ENCODE results near the gene ITPK1.

ITPK1 gene

GRCh38 chr14:92922883-92923743, 192.6 kb downstream of the ITPK1 start, which contains the start of gene CHGA:
TSS of gene CHGA (plus strand) at chr14:92923150. CDS start at chr14:92923360, 210 bp downstream.
- DNase-seq (ENCODE audit: low read depth): peak; percentile 54

GRCh38 chr14:92922155-92922735, 193.5 kb downstream of the ITPK1 start:
- DNase-seq (ENCODE audit: low read depth): no peak

- DNase-seq (ENCODE audit: low read depth): no peak
Measured at GRCh38 chr14:92920001-92920400, 195.7 kb downstream of the ITPK1 start.

- DNase-seq (ENCODE audit: low read depth): no peak
Measured at GRCh38 chr14:92917956-92918355, 197.8 kb downstream of the ITPK1 start.

DNA sequence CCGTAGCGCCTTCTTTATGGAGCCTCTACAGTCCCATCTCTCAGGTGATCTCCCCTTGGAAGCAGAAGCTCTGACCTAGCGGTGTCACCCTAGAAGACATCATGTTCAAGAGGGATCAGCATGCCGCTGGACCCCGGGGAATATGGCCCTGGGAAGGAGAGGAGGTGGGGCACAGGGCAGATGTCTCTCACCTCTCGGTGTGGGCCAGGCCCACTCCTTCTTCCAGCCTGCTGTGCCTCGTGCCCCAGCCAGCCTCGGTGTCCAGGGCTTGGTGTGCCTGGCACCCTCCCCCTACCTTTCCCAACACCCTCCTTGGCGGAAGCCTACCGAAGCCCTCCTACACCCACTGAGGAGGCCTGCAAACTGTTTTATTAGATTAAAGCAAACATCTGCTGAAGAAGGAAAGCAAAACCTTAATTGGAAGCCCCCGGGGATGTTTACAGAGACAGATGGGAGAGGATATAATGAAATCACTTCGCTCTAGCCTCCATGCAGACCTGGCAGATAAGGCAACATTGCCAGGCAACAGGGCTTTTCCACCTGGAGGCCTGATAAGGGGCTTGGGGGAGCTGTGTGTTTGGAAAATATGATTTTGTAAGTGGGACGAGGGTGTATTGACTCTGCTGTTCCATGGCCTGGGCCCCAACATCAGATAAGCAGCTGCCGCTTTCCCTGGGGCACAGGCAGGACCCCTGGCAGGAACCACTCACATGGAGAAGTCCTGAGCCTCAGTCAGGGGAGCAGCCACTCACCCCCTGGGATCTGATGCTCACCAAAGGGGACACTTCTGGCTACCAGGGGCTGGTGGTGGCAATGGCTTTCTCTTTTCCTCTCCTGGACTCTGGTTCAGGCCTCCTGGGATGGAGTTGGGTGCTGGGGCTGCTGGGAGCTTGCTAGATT, 198.4 kb downstream of the ITPK1 start:
- no peak for DNase-seq (ENCODE audit: low read depth)

GRCh38 chr14:92916201-92916600, 199.5 kb downstream of the ITPK1 start:
- no peak for DNase-seq (ENCODE audit: low read depth)

DNA sequence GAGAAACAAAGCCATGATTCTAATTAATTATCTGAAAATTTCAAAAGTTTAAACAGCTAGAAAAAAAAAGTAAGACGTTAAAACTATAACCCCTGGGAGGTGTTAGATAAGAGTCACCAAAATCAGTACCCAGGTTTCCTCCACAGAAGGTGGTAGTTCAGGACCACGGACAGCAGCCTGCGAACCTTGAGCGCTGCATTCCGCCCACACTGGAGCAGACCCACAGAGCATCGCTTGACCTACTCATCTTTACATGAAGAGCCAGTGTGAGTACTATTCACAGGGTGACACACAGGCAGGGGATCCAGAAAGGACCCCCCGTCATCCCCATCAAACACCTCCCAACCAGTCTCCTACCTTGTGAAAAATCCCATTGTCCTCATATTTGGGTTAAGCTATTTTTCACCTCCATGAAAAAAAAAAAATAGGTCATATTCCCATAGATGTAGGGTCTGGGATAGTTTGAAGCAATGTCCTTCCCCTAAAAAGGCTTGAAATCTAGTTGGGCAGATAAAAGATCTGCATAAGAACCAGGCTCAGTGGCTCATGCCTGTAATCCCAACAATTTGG, 201.6 kb downstream of the ITPK1 start:
- DNase-seq (ENCODE audit: low read depth): peak; percentile 43

DNA sequence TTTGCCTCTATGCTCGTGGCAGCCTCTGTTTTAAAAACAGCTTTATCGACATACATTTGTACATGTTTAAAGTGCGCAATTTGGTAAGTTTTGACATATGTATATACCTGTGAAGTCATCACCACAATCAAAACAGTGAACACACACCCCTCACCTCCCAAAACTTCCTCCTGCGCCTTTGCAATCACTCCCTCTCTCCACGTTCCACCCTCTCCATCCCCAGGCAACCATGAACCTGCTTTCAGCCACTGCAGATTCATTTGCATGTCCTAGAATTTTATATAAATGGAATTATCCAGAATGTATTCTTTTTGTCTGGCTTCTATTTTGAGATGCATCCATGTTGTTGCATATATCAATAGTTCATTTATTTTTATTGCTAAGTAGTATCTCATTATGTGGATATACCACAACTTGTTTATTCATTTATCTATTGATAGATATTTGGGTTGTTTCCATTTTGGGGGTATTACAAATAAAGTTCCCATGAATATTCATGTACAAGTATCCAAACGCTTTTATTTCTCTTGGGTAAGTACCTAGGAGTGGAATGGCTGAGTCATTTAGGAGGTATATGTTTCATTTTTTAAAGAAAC, 208.3 kb downstream of the ITPK1 start:
- DNase-seq (ENCODE audit: low read depth): no peak

- DNase-seq (ENCODE audit: low read depth): no peak
Measured at GRCh38 chr14:92906823-92907222, 208.9 kb downstream of the ITPK1 start.

DNA sequence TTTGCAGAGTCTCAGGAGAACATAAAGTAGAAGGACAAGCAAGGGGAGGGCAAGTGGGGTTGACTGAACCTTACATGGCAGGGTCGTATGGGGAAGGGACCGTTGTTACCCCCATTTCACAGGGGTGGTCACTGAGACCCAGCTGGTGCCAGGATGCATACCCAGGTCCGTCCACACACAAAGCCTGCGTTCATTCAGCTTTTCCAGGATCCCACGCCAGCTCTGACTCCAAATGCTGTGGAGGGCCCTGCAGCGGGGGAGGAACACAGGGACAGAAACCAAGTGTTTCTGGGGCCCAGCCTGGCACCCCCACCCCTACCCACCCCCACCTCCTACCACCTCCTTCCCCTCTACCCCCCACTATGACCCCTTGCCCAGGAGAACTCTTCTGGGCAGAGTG, 209.3 kb downstream of the ITPK1 start:
- no peak for DNase-seq (ENCODE audit: low read depth)

- no peak for DNase-seq (ENCODE audit: low read depth)
Measured at GRCh38 chr14:92905667-92906066, 210.1 kb downstream of the ITPK1 start.

DNA sequence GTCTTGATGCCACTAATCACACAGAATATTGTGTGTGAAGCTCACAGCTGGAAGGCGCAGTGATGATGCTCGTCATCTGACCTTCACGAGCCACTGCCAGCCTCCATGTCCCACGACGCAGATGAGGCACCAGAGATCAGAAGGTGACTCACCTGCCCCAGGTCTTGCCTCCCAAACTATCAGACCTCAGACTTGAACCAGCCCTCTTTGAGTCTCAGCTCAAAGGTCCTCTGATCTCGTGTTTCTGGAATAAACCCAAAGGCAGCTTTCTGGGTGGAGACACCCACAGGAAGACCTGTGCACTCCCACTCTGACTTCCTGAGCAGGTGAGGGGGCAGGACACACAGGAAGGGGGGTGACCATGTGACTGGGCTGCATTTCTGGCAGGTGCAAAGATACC, 212.4 kb downstream of the ITPK1 start:
- no peak for DNase-seq (ENCODE audit: low read depth)

GRCh38 chr14:92902726-92903125, 213.0 kb downstream of the ITPK1 start:
- no peak for DNase-seq (ENCODE audit: low read depth)

DNA sequence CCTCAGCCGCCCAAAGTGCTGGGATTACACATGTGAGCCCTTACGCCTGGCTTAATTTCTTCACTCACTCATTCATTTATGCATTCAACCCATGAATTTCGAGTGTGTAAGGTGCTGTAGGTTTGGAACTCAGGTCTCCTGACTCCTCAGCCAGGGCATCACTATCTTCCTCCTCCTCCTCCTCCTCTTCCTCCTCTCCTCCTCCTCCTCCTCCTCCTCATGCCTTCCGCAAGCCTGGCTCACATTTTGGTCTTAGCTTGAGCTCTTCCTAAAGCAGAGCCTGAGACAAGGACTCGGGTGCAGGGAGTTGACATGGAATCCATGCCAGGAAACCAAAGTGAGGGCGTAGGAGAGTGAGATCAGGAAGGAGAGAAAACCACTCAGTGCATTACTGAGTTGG, 213.5 kb downstream of the ITPK1 start:
- DNase-seq (ENCODE audit: low read depth): no peak

GRCh38 chr14:92900660-92901059, 215.1 kb downstream of the ITPK1 start:
- no peak for DNase-seq (ENCODE audit: low read depth)

DNA sequence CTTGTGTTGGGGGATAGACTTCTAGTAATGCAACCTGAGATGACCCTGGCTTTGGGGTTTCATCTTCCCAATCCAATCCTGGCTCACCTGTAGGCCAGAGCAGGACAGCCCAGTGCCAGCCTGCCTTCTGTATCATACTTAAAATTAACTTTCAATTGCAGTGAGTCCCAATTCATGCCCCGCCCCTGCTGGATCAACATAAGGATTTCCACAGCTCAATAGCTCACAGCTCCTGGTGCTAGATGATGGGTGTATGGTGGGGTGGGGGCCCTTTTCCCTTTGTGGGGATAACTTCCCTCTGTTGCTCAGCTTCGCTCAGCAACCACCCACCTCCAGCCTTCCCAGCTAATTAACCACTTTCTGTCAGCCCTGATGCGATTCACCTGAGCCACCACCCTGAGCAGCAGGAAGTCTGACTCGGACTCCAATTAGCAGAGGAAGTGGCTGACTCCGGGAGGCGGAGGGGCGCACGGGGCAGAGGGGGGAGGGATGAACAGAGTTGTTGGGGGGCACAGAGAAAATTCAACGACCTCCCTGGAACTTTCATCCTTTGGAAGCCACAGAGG, 217.1 kb downstream of the ITPK1 start:
- no peak for DNase-seq (ENCODE audit: low read depth)

DNA sequence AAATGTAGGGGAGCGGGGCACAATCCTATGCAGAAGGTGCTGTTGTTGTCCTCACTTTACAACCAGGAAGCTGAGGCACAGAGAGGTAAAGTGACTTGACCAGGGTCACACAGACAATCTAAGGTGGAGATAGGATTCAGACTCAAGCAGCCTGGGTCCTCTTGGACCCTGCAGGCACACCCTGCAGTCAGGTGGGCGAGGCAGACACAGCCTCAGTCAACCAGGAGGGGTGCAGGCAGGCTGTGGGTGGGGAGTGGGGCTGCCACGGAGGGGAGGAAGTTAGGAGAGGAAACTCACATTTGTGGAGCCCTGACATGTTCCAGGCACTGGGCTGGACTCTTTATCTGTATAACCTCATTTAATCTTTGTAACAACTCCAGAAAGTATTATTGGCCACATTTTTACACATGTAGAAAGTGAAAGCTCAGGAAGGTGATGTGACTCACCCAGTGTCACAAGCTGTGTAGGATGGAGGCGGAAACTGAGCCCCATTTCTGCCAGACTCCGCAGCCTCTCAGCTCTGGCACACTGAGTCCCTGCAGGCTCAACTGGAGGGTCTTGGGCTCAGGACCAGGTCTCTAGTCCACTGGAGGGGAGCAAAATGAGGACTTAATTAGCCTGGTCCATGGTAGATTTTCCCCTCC, 217.7 kb downstream of the ITPK1 start:
- no peak for DNase-seq (ENCODE audit: low read depth)

GRCh38 chr14:92895352-92895878, 220.3 kb downstream of the ITPK1 start:
- no peak for DNase-seq (ENCODE audit: low read depth)

GRCh38 chr14:92892589-92892988, 223.1 kb downstream of the ITPK1 start:
- no peak for DNase-seq (ENCODE audit: low read depth)

DNA sequence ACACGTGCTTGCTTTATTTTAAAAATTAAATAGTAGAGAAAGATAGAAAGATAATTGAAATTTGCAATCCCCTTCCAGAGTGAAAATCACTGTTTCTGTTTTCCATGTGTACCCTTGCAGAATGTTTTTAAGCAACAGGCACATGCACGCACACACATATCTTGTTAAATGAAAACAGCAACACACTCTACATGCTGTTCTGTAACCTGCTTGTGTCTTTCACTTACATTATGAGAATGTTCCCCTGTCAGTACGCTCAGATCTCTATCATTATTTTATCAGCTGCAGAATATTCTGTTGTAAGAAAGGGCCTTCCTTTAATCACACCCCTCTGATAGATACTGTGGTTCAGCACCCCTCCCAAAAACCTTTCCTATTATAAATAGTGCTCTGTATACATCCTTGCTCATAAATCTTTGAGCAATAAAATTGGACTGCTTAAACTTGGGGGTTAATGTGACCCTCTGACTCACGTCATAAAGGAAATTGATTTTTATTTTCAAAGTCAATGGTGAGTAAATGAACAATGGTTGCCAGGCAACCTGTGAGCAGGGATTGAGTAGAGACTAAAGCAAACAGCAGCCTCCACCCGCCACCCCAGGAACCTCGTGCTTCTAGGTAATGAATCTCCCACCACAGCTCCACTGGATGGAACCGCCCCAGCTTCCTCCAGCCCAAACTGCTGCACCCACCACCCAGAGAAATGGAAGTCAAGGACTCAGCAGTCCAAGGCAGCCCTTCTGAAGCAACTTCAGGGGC, 224.7 kb downstream of the ITPK1 start:
- DNase-seq (ENCODE audit: low read depth): no peak

All from EH (cell line).